Activated naive CD4-positive, alpha-beta T cell treated with anti-CD3 and anti-CD28 coated beads, Interleukin-2, amount 50 U/mL, for 24 hours (primary cell): ENCODE data around the gene RPS6KA1.

Experiments
- H3K27ac Mint-ChIP-seq: one replicate; pipeline ENCODE4 v1.8.0; 2021; ENCODE audit warnings: mild to moderate bottlenecking, mixed read lengths
- H3K27me3 Mint-ChIP-seq: one replicate; pipeline ENCODE4 v1.8.0; 2021; ENCODE audit warnings: mixed read lengths
- H3K36me3 Mint-ChIP-seq: one replicate; pipeline ENCODE4 v1.8.0; 2021; ENCODE audit warnings: mixed read lengths
- H3K4me1 Mint-ChIP-seq: one replicate; pipeline ENCODE4 v1.8.0; 2021; ENCODE audit warnings: mixed read lengths
- H3K4me3 Mint-ChIP-seq: one replicate; pipeline ENCODE4 v1.8.0; 2021; ENCODE audit warnings: mild to moderate bottlenecking, mixed read lengths
- H3K9me3 Mint-ChIP-seq: one replicate; pipeline ENCODE4 v1.8.0; 2021; ENCODE audit warnings: mixed read lengths

Gene RPS6KA1

GRCh38 chr1:26541816-26542711 lies 12.5 kb downstream of the RPS6KA1 start:
- Mint-ChIP-seq H3K4me1 (peaks cover 86% of the 10 kb centered on the region), H3K4me3 (peak overlapping the region; percentile 80), H3K36me3 (peaks cover 1% of the 10 kb centered on the region), H3K27ac (peak overlapping the region; percentile 85), H3K9me3 (no peaks in the 10 kb centered on the region), H3K27me3 (no peaks in the 10 kb centered on the region)

GRCh38 chr1:26542771-26543451 lies 13.3 kb downstream of the RPS6KA1 start:
- peaks cover 5% of the 10 kb centered on the region for H3K36me3 Mint-ChIP-seq
- no peaks in the 10 kb centered on the region for H3K9me3 Mint-ChIP-seq
- H3K4me3 Mint-ChIP-seq = peak overlapping the region; percentile 80
- no peaks in the 10 kb centered on the region for H3K27me3 Mint-ChIP-seq
- H3K4me1 Mint-ChIP-seq = peaks cover 89% of the 10 kb centered on the region
- H3K27ac Mint-ChIP-seq = peak overlapping the region; percentile 85

GRCh38 chr1:26543462-26543861 lies 13.9 kb downstream of the RPS6KA1 start:
- H3K4me1 Mint-ChIP-seq = peaks cover 89% of the 10 kb centered on the region
- peaks cover 9% of the 10 kb centered on the region for H3K36me3 Mint-ChIP-seq
- H3K4me3 Mint-ChIP-seq = peak overlapping the region; percentile 80
- H3K9me3 Mint-ChIP-seq = no peaks in the 10 kb centered on the region
- no peaks in the 10 kb centered on the region for H3K27me3 Mint-ChIP-seq
- H3K27ac Mint-ChIP-seq = peak overlapping the region; percentile 55

DNA sequence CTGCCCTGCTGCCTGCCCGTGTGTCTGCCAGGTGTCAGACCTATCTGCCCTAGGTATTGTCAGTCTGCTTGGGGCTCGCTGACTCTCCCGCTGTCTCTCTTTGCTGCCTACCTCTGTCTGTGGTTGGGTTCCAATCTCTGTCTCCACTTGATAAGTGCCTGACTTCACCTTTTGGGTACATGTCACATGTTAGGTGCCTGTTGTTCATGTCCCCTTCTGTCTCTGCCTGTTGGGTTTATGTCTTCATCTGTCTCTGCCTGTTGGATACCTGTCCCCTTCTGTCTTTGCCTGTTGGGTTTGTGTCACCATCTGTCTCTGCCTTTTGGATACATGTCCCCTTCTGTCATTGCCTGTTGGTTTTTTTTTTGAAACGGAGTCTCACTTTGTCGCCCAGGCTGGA lies 14.6 kb downstream of the RPS6KA1 start:
- no peaks in the 10 kb centered on the region for H3K9me3 Mint-ChIP-seq
- peaks cover 9% of the 10 kb centered on the region for H3K36me3 Mint-ChIP-seq
- H3K27ac Mint-ChIP-seq = peak overlapping the region; percentile 66
- H3K4me3 Mint-ChIP-seq = peak overlapping the region; percentile 1
- no peaks in the 10 kb centered on the region for H3K27me3 Mint-ChIP-seq
- H3K4me1 Mint-ChIP-seq = peaks cover 89% of the 10 kb centered on the region

- Mint-ChIP-seq H3K4me3 (peak overlapping the region; percentile 85), H3K36me3 (peaks cover 9% of the 10 kb centered on the region), H3K4me1 (peaks cover 75% of the 10 kb centered on the region), H3K27me3 (no peaks in the 10 kb centered on the region), H3K27ac (peak overlapping the region; percentile 71), H3K9me3 (no peaks in the 10 kb centered on the region)
These were observed 16.4 kb downstream of the RPS6KA1 start for GRCh38 chr1:26545969-26546323.

- Mint-ChIP-seq H3K4me3 (peak overlapping the region; percentile 85), H3K36me3 (peaks cover 9% of the 10 kb centered on the region), H3K27me3 (no peaks in the 10 kb centered on the region), H3K27ac (peak overlapping the region; percentile 71), H3K9me3 (no peaks in the 10 kb centered on the region), H3K4me1 (peaks cover 73% of the 10 kb centered on the region)
These were observed 16.8 kb downstream of the RPS6KA1 start for GRCh38 chr1:26546375-26546774.

DNA sequence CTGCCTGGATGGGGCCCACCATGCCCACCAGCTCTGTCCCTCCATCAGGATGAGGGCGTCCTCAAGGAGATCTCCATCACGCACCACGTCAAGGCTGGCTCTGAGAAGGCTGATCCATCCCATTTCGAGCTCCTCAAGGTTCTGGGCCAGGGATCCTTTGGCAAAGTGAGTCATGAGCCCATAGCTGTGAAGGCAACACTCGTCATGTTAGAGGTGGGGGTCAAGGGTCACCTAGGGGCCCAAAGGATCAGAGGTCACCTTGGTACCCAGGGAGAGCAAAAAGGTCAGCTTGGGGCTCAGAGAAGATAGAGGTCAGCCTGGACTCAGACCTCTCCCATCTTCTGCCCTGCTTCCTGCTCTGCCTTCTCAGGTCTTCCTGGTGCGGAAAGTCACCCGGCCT lies 17.3 kb downstream of the RPS6KA1 start:
- Mint-ChIP-seq H3K4me1 (peaks cover 69% of the 10 kb centered on the region), H3K27me3 (no peaks in the 10 kb centered on the region), H3K4me3 (peak overlapping the region; percentile 85), H3K36me3 (peaks cover 9% of the 10 kb centered on the region), H3K27ac (peak overlapping the region; percentile 89), H3K9me3 (no peaks in the 10 kb centered on the region)

DNA sequence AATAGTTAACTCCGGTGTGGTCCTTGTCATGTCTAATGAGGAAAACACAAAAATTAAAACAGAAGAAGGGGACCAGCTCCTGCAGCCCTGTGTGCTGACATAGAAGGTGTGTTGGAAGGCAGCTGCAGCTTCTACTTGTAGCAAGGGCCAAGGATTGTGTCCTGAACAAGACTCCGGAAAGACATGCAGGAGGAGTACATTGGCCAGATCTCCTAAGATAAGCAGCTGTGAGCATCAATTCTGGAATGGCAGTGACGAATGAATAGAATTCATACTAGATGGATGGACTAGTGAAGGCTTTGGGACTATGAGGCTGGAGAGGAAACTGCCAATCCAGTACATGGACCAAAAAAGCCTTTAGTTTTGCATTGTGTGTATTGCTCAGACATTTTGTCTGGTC lies 19.3 kb downstream of the RPS6KA1 start:
- peaks cover 11% of the 10 kb centered on the region for H3K36me3 Mint-ChIP-seq
- no peaks in the 10 kb centered on the region for H3K27me3 Mint-ChIP-seq
- H3K4me1 Mint-ChIP-seq = peaks cover 51% of the 10 kb centered on the region
- no peaks in the 10 kb centered on the region for H3K9me3 Mint-ChIP-seq
- H3K4me3 Mint-ChIP-seq = no peak overlapping the region
- H3K27ac Mint-ChIP-seq = no peak overlapping the region

- no peak overlapping the region for H3K4me3 Mint-ChIP-seq
- H3K27me3 Mint-ChIP-seq = no peaks in the 10 kb centered on the region
- peaks cover 9% of the 10 kb centered on the region for H3K36me3 Mint-ChIP-seq
- no peak overlapping the region for H3K27ac Mint-ChIP-seq
- H3K4me1 Mint-ChIP-seq = peaks cover 33% of the 10 kb centered on the region
- H3K9me3 Mint-ChIP-seq = no peaks in the 10 kb centered on the region
These were observed 21.4 kb downstream of the RPS6KA1 start for GRCh38 chr1:26550946-26551345.

GRCh38 chr1:26552720-26553119 lies 23.2 kb downstream of the RPS6KA1 start:
- Mint-ChIP-seq H3K36me3 (peaks cover 10% of the 10 kb centered on the region), H3K9me3 (no peaks in the 10 kb centered on the region), H3K4me3 (no peak overlapping the region), H3K27ac (no peak overlapping the region), H3K4me1 (peaks cover 18% of the 10 kb centered on the region), H3K27me3 (no peaks in the 10 kb centered on the region)

DNA sequence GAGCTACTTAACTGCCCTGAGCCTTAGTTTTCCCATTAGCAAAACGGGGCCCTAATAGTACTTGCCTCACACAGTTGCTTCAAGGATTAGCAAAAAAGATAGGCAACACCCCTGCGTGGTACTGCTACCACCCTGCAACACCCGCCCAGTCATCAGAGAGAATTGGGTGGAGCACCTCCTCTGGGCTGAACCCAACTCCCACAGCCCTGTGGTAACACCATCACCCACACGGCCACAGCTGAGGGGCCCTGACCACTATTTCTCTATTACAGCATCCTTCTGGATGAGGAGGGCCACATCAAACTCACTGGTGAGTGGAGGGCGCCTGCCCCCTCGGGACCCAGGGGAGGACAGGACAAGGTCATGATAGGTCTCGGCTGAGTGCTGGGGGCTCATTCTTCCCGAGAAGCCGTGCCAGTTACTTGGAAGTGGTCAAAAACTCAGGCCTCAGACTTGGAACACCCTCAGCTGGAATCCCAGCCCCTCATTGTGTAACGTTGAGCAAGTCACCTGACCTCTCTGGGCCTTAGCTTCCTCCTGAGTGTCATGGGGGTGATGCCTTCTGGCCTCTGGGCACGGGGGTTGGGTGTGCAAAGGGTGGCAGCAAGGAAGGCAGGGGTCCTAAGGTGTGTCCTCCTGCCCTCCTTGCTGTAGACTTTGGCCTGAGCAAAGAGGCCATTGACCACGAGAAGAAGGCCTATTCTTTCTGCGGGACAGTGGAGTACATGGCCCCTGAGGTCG lies 24.6 kb downstream of the RPS6KA1 start:
- Mint-ChIP-seq H3K27ac (no peak overlapping the region), H3K4me1 (peaks cover 8% of the 10 kb centered on the region), H3K9me3 (no peaks in the 10 kb centered on the region), H3K36me3 (peaks cover 9% of the 10 kb centered on the region), H3K4me3 (no peak overlapping the region), H3K27me3 (no peaks in the 10 kb centered on the region)

DNA sequence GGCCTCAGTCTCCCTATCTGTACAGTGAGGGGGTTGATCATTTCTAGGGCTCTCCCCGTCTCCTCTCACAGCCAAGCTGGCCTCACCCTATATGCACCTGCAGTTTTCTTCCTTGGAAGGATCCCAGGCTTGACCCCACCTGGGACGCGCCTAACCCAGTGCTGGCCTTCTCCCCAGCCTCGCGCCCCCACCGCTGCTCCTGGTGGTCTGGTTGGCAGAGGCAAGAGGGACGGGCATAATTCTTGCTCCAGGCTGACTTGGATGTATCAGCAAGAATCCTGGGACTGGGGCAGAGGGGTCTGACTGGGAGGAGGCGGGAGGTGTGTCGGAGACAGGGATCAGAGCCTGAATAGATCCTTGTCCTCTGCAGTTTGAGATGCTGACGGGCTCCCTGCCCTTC lies 25.2 kb downstream of the RPS6KA1 start:
- H3K36me3 Mint-ChIP-seq = peaks cover 9% of the 10 kb centered on the region
- H3K27me3 Mint-ChIP-seq = no peaks in the 10 kb centered on the region
- H3K9me3 Mint-ChIP-seq = no peaks in the 10 kb centered on the region
- H3K27ac Mint-ChIP-seq = no peak overlapping the region
- H3K4me1 Mint-ChIP-seq = peaks cover 8% of the 10 kb centered on the region
- H3K4me3 Mint-ChIP-seq = no peak overlapping the region

- Mint-ChIP-seq H3K4me1 (peaks cover 8% of the 10 kb centered on the region), H3K4me3 (no peak overlapping the region), H3K27me3 (no peaks in the 10 kb centered on the region), H3K9me3 (no peaks in the 10 kb centered on the region), H3K27ac (no peak overlapping the region), H3K36me3 (peaks cover 9% of the 10 kb centered on the region)
These were observed 26.0 kb downstream of the RPS6KA1 start for GRCh38 chr1:26555550-26555981.

- peaks cover 8% of the 10 kb centered on the region for H3K4me1 Mint-ChIP-seq
- H3K36me3 Mint-ChIP-seq = peaks cover 9% of the 10 kb centered on the region
- no peaks in the 10 kb centered on the region for H3K9me3 Mint-ChIP-seq
- no peak overlapping the region for H3K4me3 Mint-ChIP-seq
- H3K27me3 Mint-ChIP-seq = no peaks in the 10 kb centered on the region
- no peak overlapping the region for H3K27ac Mint-ChIP-seq
These were observed 26.6 kb downstream of the RPS6KA1 start for GRCh38 chr1:26556111-26556510.

- Mint-ChIP-seq H3K27ac (peak overlapping the region; percentile 41), H3K9me3 (no peaks in the 10 kb centered on the region), H3K36me3 (peaks cover 13% of the 10 kb centered on the region), H3K4me1 (peaks cover 8% of the 10 kb centered on the region), H3K27me3 (no peaks in the 10 kb centered on the region), H3K4me3 (no peak overlapping the region)
These were observed 27.4 kb downstream of the RPS6KA1 start for GRCh38 chr1:26557008-26557407.

DNA sequence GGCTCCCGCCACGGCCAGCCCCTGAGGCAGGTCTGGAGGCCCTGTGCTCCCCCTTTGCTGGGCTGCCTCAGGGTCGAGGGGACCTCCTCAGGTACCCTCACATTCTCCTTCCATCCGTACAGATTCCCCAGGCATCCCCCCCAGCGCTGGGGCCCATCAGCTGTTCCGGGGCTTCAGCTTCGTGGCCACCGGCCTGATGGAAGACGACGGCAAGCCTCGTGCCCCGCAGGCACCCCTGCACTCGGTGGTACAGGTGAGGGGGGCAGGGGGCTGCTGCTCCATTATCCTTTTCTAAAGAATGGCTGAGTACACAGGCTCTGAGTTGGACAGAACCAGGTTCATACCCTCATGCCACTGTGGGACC lies 29.1 kb downstream of the RPS6KA1 start:
- Mint-ChIP-seq H3K27ac (no peak overlapping the region), H3K9me3 (no peaks in the 10 kb centered on the region), H3K4me1 (peaks cover 10% of the 10 kb centered on the region), H3K4me3 (no peak overlapping the region), H3K27me3 (no peaks in the 10 kb centered on the region), H3K36me3 (peaks cover 16% of the 10 kb centered on the region)
